Duodenal mucosa (tissue), 2 donors: Measurements from ENCODE around the gene CT47C1.
"Not testable (repeated sequence)": the region's sequence is repeated elsewhere in the genome, so short reads cannot be mapped to it uniquely, and the experiment has no call there.

Experiments
- H3K27ac ChIP-seq: one replicate; pipeline ENCODE4 v1.7.0; 2013; ENCODE audit warnings: low read depth, low read length
- H3K27me3 ChIP-seq, 2 donors: one replicate each; pipeline ENCODE4 v1.7.0; 2013; ENCODE audit warnings: low read length in 2 of 2, control low read depth in 1 of 2; ENCODE audit not compliant: insufficient read depth in 2 of 2, control insufficient read depth in 1 of 2
- H3K36me3 ChIP-seq, 2 donors: one replicate each; pipeline ENCODE4 v1.7.0; 2013; ENCODE audit warnings: low read length in 2 of 2, control low read depth in 1 of 2; ENCODE audit not compliant: insufficient read depth in 2 of 2, control insufficient read depth in 1 of 2
- H3K4me1 ChIP-seq, 2 donors: one replicate each; pipeline ENCODE4 v1.7.0; 2013; ENCODE audit warnings: low read length in 2 of 2, control low read depth in 1 of 2; ENCODE audit not compliant: insufficient read depth in 2 of 2, control insufficient read depth in 1 of 2
- H3K4me3 ChIP-seq, 2 donors: one replicate each; pipeline ENCODE4 v1.7.0; 2013; ENCODE audit warnings: low read length in 2 of 2, low read depth in 1 of 2
- H3K9ac ChIP-seq, 2 donors: one replicate each; pipeline ENCODE4 v1.7.0; 2013; ENCODE audit warnings: low read length in 2 of 2, low read depth in 1 of 2
- H3K9me3 ChIP-seq, 2 donors: one replicate each; pipeline ENCODE4 v1.7.0; 2013; ENCODE audit warnings: low read length in 2 of 2, control low read depth in 1 of 2; ENCODE audit not compliant: control insufficient read depth in 1 of 2

CT47C1 gene

GRCh38 chrX:119072744-119073143 lies at the start of gene CT47C1:
Gene CT47C1 (plus strand): TSS chrX:119072993. CDS start chrX:119073226, 233 bp downstream.
- H3K36me3 ChIP-seq = no peaks in the 10 kb centered on the region
- H3K4me3 ChIP-seq = no peak within 1 kb of the TSS
- H3K4me1 ChIP-seq = no peaks in the 10 kb centered on the region
- H3K9me3 ChIP-seq = no peaks in the 10 kb centered on the region
- H3K27me3 ChIP-seq = no peaks in the 10 kb centered on the region
- no peak within 1 kb of the TSS for H3K9ac ChIP-seq
- H3K27ac ChIP-seq = no peak within 1 kb of the TSS

GRCh38 chrX:119025900-119026299 lies 46.9 kb upstream of the CT47C1 start:
- H3K4me3 ChIP-seq = no peak overlapping the region
- H3K36me3 ChIP-seq = no peaks in the 10 kb centered on the region
- H3K4me1 ChIP-seq = no peaks in the 10 kb centered on the region
- no peaks in the 10 kb centered on the region for H3K27me3 ChIP-seq
- H3K9me3 ChIP-seq = no peaks in the 10 kb centered on the region
- H3K9ac ChIP-seq = no peak overlapping the region
- H3K27ac ChIP-seq = no peak overlapping the region

GRCh38 chrX:119026344-119026743 lies 46.4 kb upstream of the CT47C1 start:
- H3K9ac ChIP-seq, H3K27ac ChIP-seq, H3K4me1 ChIP-seq, H3K36me3 ChIP-seq, H3K9me3 ChIP-seq, H3K4me3 ChIP-seq, H3K27me3 ChIP-seq: not testable (repeated sequence)

- H3K4me1 ChIP-seq, H3K4me3 ChIP-seq, H3K36me3 ChIP-seq, H3K9me3 ChIP-seq, H3K27ac ChIP-seq, H3K9ac ChIP-seq, H3K27me3 ChIP-seq: not testable (repeated sequence)
Measured at GRCh38 chrX:119027960-119028732, 44.6 kb upstream of the CT47C1 start.

- Histone ChIP-seq H3K9ac (no peak overlapping the region), H3K4me3 (no peak overlapping the region), H3K27me3 (no peaks in the 10 kb centered on the region), H3K9me3 (no peaks in the 10 kb centered on the region), H3K27ac (no peak overlapping the region), H3K4me1 (no peaks in the 10 kb centered on the region), H3K36me3 (no peaks in the 10 kb centered on the region)
Measured at GRCh38 chrX:119028733-119029330, 44.0 kb upstream of the CT47C1 start.

GRCh38 chrX:119029656-119030055 lies 43.1 kb upstream of the CT47C1 start:
- not testable (repeated sequence) for H3K4me3 ChIP-seq, H3K9ac ChIP-seq, H3K36me3 ChIP-seq, H3K4me1 ChIP-seq, H3K9me3 ChIP-seq, H3K27me3 ChIP-seq, H3K27ac ChIP-seq

- H3K36me3 ChIP-seq = no peaks in the 10 kb centered on the region
- H3K9ac ChIP-seq = no peak overlapping the region
- no peaks in the 10 kb centered on the region for H3K4me1 ChIP-seq
- H3K27me3 ChIP-seq = no peaks in the 10 kb centered on the region
- no peak overlapping the region for H3K27ac ChIP-seq
- H3K9me3 ChIP-seq = no peaks in the 10 kb centered on the region
- no peak overlapping the region for H3K4me3 ChIP-seq
Measured at GRCh38 chrX:119030990-119031389, 41.8 kb upstream of the CT47C1 start.

GRCh38 chrX:119036107-119037029 lies 36.4 kb upstream of the CT47C1 start:
- H3K27me3 ChIP-seq = no peaks in the 10 kb centered on the region
- H3K9me3 ChIP-seq = no peaks in the 10 kb centered on the region
- peaks cover 1 to 6% of the 10 kb centered on the region in 2 donors for H3K4me1 ChIP-seq
- no peak overlapping the region for H3K27ac ChIP-seq
- H3K9ac ChIP-seq = no peak overlapping the region
- no peaks in the 10 kb centered on the region for H3K36me3 ChIP-seq
- no peak overlapping the region for H3K4me3 ChIP-seq

- Histone ChIP-seq H3K27ac (no peak overlapping the region), H3K9me3 (no peaks in the 10 kb centered on the region), H3K36me3 (no peaks in the 10 kb centered on the region), H3K4me3 (no peak overlapping the region), H3K27me3 (no peaks in the 10 kb centered on the region), H3K4me1 (peaks cover 3 to 14% of the 10 kb centered on the region in 2 donors), H3K9ac (no peak overlapping the region)
Measured at GRCh38 chrX:119040432-119040831, 32.4 kb upstream of the CT47C1 start.

GRCh38 chrX:119041175-119041574 lies 31.6 kb upstream of the CT47C1 start:
- no peaks in the 10 kb centered on the region for H3K9me3 ChIP-seq
- H3K4me3 ChIP-seq = no peak overlapping the region
- no peak overlapping the region for H3K9ac ChIP-seq
- H3K27me3 ChIP-seq = no peaks in the 10 kb centered on the region
- H3K4me1 ChIP-seq = peaks cover 3 to 14% of the 10 kb centered on the region in 2 donors
- H3K36me3 ChIP-seq = no peaks in the 10 kb centered on the region
- no peak overlapping the region for H3K27ac ChIP-seq
